Hepatocyte (in vitro differentiated cells): ENCODE measurements around the gene FAM193B. TPM values are rescaled to one million over a fixed set of nuclear protein-coding genes. Genes with fewer than 3 reads are reported as not detected.

Experiments
- DNase-seq: peaks from one replicate; pipeline ENCODE4 v3.0.0-alpha.2; 2016; ENCODE audit warnings: low spot score
- H2AFZ ChIP-seq: fragments of 200-600 bp; sonication (generic); 2 replicates; pipeline ENCODE4 v1.6.0; 2016; ENCODE audit warnings: antibody characterized with exemption, mild to moderate bottlenecking
- H3K27ac ChIP-seq: fragments of 200-600 bp; sonication (generic); 2 replicates; pipeline ENCODE4 v1.5.1; 2016; ENCODE audit warnings: mild to moderate bottlenecking
- H3K27me3 ChIP-seq: fragments of 200-600 bp; sonication (generic); 2 replicates; pipeline ENCODE4 v1.6.1; 2016
- H3K36me3 ChIP-seq: fragments of 200-600 bp; sonication (generic); replicated peaks from 2 replicates; pipeline ENCODE4 v1.5.1; 2016; ENCODE audit warnings: low read depth; ENCODE audit not compliant: insufficient read depth
- H3K4me1 ChIP-seq: fragments of 200-600 bp; sonication (generic); 2 replicates; pipeline ENCODE4 v1.5.1; 2016; ENCODE audit warnings: mild to moderate bottlenecking, moderate library complexity; ENCODE audit not compliant: insufficient read depth
- H3K4me2 ChIP-seq: fragments of 200-600 bp; sonication (generic); 2 replicates; pipeline ENCODE4 v1.6.0; 2016
- H3K4me3 ChIP-seq: fragments of 200-600 bp; sonication (generic); 2 replicates; pipeline ENCODE4 v1.5.1; 2016; ENCODE audit warnings: mild to moderate bottlenecking
- H3K79me2 ChIP-seq: fragments of 200-600 bp; sonication (generic); 2 replicates; pipeline ENCODE4 v1.6.0; 2017; ENCODE audit warnings: mild to moderate bottlenecking
- H3K9me2 ChIP-seq: fragments of 200-600 bp; sonication (generic); replicated peaks from 2 replicates; pipeline ENCODE4 v1.6.0; 2017; ENCODE audit warnings: mild to moderate bottlenecking; ENCODE audit not compliant: insufficient read depth
- H3K9me3 ChIP-seq: fragments of 200-600 bp; sonication (generic); 2 replicates; pipeline ENCODE4 v1.5.1; 2016; ENCODE audit warnings: low read depth, mild to moderate bottlenecking
- H4K20me1 ChIP-seq: fragments of 200-600 bp; sonication (generic); 2 replicates; pipeline ENCODE4 v1.6.0; 2016; ENCODE audit warnings: mild to moderate bottlenecking; ENCODE audit not compliant: insufficient read depth, poor library complexity, severe bottlenecking
- CTCF ChIP-seq: fragments of 200-600 bp; sonication (generic); IDR thresholded peaks from 2 replicates; pipeline ENCODE4 v1.5.1; 2016; ENCODE audit warnings: antibody characterized with exemption, mild to moderate bottlenecking; ENCODE audit not compliant: poor library complexity
- EZH2 ChIP-seq: fragments of 200-600 bp; sonication (generic); IDR thresholded peaks from 2 replicates; pipeline ENCODE4 v1.6.1; 2016; ENCODE audit warnings: antibody characterized with exemption, mild to moderate bottlenecking, borderline replicate concordance
- EZH2phosphoT487 ChIP-seq: fragments of 200-600 bp; sonication (generic); IDR thresholded peaks from one replicate; pipeline ENCODE4 v1.6.1; 2018; ENCODE audit warnings: antibody characterized with exemption, mild to moderate bottlenecking, low read depth, moderate library complexity; ENCODE audit not compliant: unreplicated experiment, severe bottlenecking
- WGBS: methylation state at CpG from one replicate; pipeline ENCODE4 v1.1.6; 2016; ENCODE audit warnings: low lambda C conversion rate; ENCODE audit errors: missing lambda C conversion rate; 5-methylcytosine and 5-hydroxymethylcytosine counted together
- polyA plus RNA-seq: library from polyadenylated mRNA; unstranded; fragments of >200 nt; fragmentation: Nextera tagmentation; extraction: Ambion mirVana; gene quantifications from 2 replicates; pipeline ENCODE4 v1.2.1, GENCODE V29; 2016
- total RNA-seq: library from RNA; depleted of rRNA; stranded (reverse); fragments of >200 nt; gene quantifications from 2 replicates; pipeline ENCODE4 v1.2.3, GENCODE V29; 2014

Gene FAM193B
- total and polyA plus RNA-seq, 2 experiments from 2014 or later: 67.6 to 76.1 TPM

GRCh38 chr5:177497292-177498012 is 56.9 kb downstream of the FAM193B start, which contains the start of gene PDLIM7:
TSS of gene PDLIM7 (minus strand) at chr5:177497604. CDS start at chr5:177496512, 1,092 bp downstream.
- TF ChIP-seq CTCF (peak; percentile 9), EZH2 (no peak)
- peak within 1 kb of the TSS; percentile 93 for H3K4me2 ChIP-seq
- H3K79me2 ChIP-seq: peaks cover 20% of the 10 kb centered on the region
- H2AFZ ChIP-seq: peak within 1 kb of the TSS; percentile 45
- peak; percentile 98 for DNase-seq
- no peaks in the 10 kb centered on the region for H3K9me2 ChIP-seq
- H4K20me1 ChIP-seq: peaks cover 8% of the 10 kb centered on the region
- peaks cover 41% of the 10 kb centered on the region for H3K4me1 ChIP-seq
- peak within 1 kb of the TSS; percentile 97 for H3K27ac ChIP-seq
- H3K9me3 ChIP-seq: no peaks in the 10 kb centered on the region
- no peaks in the 10 kb centered on the region for H3K27me3 ChIP-seq
- peak within 1 kb of the TSS; percentile 47 for H3K4me3 ChIP-seq
- WGBS: under 1% methylated on average over 29 of the region's 73 CpGs
- no peaks in the 10 kb centered on the region for H3K36me3 ChIP-seq

- TF ChIP-seq EZH2phosphoT487 (no peak), CTCF (no peak), EZH2 (no peak)
- Histone ChIP-seq H3K9me2 (no peaks in the 10 kb centered on the region), H3K36me3 (no peaks in the 10 kb centered on the region), H3K79me2 (peaks cover 20% of the 10 kb centered on the region), H3K4me3 (peak overlapping the region; percentile 47), H3K4me1 (peaks cover 41% of the 10 kb centered on the region), H3K9me3 (no peaks in the 10 kb centered on the region), H2AFZ (no peak overlapping the region), H3K4me2 (peak overlapping the region; percentile 93), H4K20me1 (peaks cover 8% of the 10 kb centered on the region), H3K27ac (peak overlapping the region; percentile 97), H3K27me3 (no peaks in the 10 kb centered on the region)
- peak; percentile 94 for DNase-seq
- WGBS: 0% methylated on average over 15 of the region's 29 CpGs
These were observed 57.6 kb downstream of the FAM193B start for GRCh38 chr5:177496727-177497291.

- 18% methylated on average over 12 of the region's 12 CpGs for WGBS
- Histone ChIP-seq H3K4me3 (peak overlapping the region; percentile 9), H3K27me3 (no peaks in the 10 kb centered on the region), H3K36me3 (no peaks in the 10 kb centered on the region), H3K27ac (peak overlapping the region; percentile 97), H2AFZ (no peak overlapping the region), H3K79me2 (peaks cover 20% of the 10 kb centered on the region), H3K9me2 (no peaks in the 10 kb centered on the region), H3K4me1 (peaks cover 41% of the 10 kb centered on the region), H3K4me2 (peak overlapping the region; percentile 93), H3K9me3 (no peaks in the 10 kb centered on the region), H4K20me1 (peaks cover 8% of the 10 kb centered on the region)
- TF ChIP-seq EZH2 (no peak), CTCF (peak; percentile 8)
- DNase-seq: peak; percentile 73
These were observed 58.2 kb downstream of the FAM193B start for GRCh38 chr5:177496070-177496726.
